ENCODE data around the gene HLA-DOA. TPM values are rescaled to one million over a fixed set of nuclear protein-coding genes. Genes with fewer than 3 reads are reported as not detected.

The HLA-DOA gene
- total RNA-seq, 1 donor: under 0.01 TPM

- Histone ChIP-seq H3K79me2 (ENCODE audit: insufficient read depth, low read length) (peaks cover 66% of the 10 kb centered on the region), H3K4me1 (ENCODE audit: insufficient read depth, low read length) (peaks cover 33% of the 10 kb centered on the region), H3K27me3 (ENCODE audit: insufficient read depth, low read length) (no peaks in the 10 kb centered on the region), H2AFZ (ENCODE audit: low read length) (no peak overlapping the region), H3K4me3 (ENCODE audit: insufficient read depth, low read length) (peak overlapping the region; percentile 82), H3K9me3 (ENCODE audit: low read depth, low read length) (no peaks in the 10 kb centered on the region), H4K20me1 (ENCODE audit: insufficient read depth, low read length) (peaks cover 63% of the 10 kb centered on the region), H3K4me2 (ENCODE audit: insufficient read depth, low read length) (peak overlapping the region; percentile 98), H3K27ac (ENCODE audit: low read depth, low read length) (peak overlapping the region; percentile 62), H3K36me3 (ENCODE audit: insufficient read depth, low read length) (peaks cover 62% of the 10 kb centered on the region)
- TF ChIP-seq CTCF (IDR thresholded peaks at IDR 0.05; ENCODE audit: extremely low read depth, low read depth, low read length): no peak
- peak; percentile 53 for DNase-seq (ENCODE audit: insufficient read length, low spot score, missing footprints)
These were observed 36.0 kb downstream of the HLA-DOA start for GRCh38 chr6:32973144-32974015.

DNA sequence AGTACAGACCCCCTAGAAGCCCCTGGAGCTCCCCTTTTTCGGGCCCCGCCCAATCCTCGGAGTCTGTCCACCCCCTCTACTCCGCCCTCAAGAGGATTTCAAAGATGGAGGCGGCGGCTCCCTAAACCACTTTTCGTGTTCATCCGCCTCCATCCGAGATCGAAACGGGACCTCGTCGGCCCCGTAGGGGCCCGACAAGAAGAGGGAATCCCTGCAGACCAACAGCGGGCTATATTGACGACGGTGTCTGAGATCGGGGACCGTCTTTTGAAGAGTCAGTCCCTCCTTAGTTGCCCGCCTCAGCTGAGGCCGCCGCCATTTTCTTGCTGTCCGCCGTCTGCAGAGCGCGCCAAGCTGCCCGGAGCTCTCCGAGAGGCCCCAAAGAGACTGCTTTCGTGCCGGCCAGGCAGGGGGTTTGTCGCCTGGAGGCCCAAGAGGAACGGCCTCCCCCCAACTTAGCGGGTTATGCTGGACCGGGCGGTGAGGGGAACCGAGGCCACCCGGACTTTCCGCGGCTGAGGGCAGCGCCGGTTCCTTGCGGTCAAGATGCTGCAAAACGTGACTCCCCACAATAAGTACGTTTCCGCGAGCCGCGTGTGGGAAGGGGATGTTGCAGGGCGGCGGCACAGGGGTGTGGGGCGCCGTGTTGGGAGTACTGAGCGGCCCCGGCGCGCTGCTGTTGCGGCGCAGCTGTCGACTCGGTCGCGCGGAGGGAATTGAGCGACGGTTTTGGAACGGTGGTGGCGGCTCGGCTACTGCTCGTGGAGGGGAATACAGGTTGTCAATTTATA, 36.8 kb downstream of the HLA-DOA start:
- DNase-seq (ENCODE audit: insufficient read length, low spot score, missing footprints): peak; percentile 85
- H3K36me3 ChIP-seq (ENCODE audit: insufficient read depth, low read length): peaks cover 54% of the 10 kb centered on the region

DNA sequence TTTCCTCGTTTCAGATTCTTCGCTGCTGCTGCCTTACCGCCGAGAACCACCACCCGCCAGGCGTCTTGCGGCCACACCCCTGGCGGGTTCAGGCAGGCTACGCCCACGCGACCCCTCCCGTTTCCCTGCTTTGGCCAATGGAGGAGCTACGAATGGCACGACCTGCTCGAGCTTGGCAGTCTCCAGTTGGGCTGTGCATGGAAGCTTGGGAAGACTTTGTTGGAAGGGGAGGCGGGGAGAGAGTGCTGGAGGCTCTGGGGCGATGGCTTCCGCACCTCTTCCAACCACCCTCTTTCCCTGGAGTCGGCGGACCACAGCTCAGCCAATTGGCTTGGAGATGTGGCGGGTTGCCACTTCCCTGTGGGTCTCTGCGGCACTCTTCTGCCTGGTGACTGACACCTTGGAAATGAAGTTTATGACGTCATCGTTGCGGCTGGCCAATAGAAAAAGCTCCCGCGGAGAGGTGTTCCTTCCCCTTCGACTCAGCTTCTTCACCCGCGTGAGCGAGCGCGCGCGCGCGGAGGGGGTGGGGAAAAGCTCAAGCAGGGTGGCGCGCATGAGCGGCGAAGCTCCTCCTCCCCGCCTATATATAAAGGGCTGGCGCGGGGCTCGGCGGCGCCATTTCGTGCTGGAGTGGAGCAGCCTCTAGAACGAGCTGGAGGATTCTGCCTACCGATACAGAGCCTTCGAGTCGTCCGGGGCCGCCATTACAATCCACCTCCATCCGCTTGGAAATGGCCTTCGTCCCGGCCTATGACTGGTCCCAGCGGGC, 37.6 kb downstream of the HLA-DOA start:
- H2AFZ ChIP-seq (ENCODE audit: low read length): no peak overlapping the region
- peak; percentile 97 for DNase-seq (ENCODE audit: insufficient read length, low spot score, missing footprints)
- H3K36me3 ChIP-seq (ENCODE audit: insufficient read depth, low read length): peaks cover 46% of the 10 kb centered on the region
- peaks cover 64% of the 10 kb centered on the region for H3K79me2 ChIP-seq (ENCODE audit: insufficient read depth, low read length)
- H3K4me3 ChIP-seq (ENCODE audit: insufficient read depth, low read length): peak overlapping the region; percentile 95
- peak overlapping the region; percentile 99 for H3K4me2 ChIP-seq (ENCODE audit: insufficient read depth, low read length)
- TF ChIP-seq CTCF (IDR thresholded peaks at IDR 0.05; ENCODE audit: extremely low read depth, low read depth, low read length): no peak
- peaks cover 47% of the 10 kb centered on the region for H4K20me1 ChIP-seq (ENCODE audit: insufficient read depth, low read length)
- H3K9me3 ChIP-seq (ENCODE audit: low read depth, low read length): no peaks in the 10 kb centered on the region
- H3K4me1 ChIP-seq (ENCODE audit: insufficient read depth, low read length): peaks cover 42% of the 10 kb centered on the region
- H3K27me3 ChIP-seq (ENCODE audit: insufficient read depth, low read length): no peaks in the 10 kb centered on the region
- peak overlapping the region; percentile 100 for H3K27ac ChIP-seq (ENCODE audit: low read depth, low read length)

More for the DNA sequence above, 36.8 kb downstream of the HLA-DOA start:
- peaks cover 55% of the 10 kb centered on the region for H4K20me1 ChIP-seq (ENCODE audit: insufficient read depth, low read length)
- peaks cover 37% of the 10 kb centered on the region for H3K4me1 ChIP-seq (ENCODE audit: insufficient read depth, low read length)
- H3K79me2 ChIP-seq (ENCODE audit: insufficient read depth, low read length): peaks cover 65% of the 10 kb centered on the region
- H3K4me2 ChIP-seq (ENCODE audit: insufficient read depth, low read length): peak overlapping the region; percentile 98
- TF ChIP-seq CTCF (IDR thresholded peaks at IDR 0.05; ENCODE audit: extremely low read depth, low read depth, low read length): no peak
- no peak overlapping the region for H2AFZ ChIP-seq (ENCODE audit: low read length)
- no peaks in the 10 kb centered on the region for H3K9me3 ChIP-seq (ENCODE audit: low read depth, low read length)
- H3K4me3 ChIP-seq (ENCODE audit: insufficient read depth, low read length): peak overlapping the region; percentile 82
- H3K27ac ChIP-seq (ENCODE audit: low read depth, low read length): peak overlapping the region; percentile 62
- H3K27me3 ChIP-seq (ENCODE audit: insufficient read depth, low read length): no peaks in the 10 kb centered on the region

Data from osteoblast (primary cell).